ENCODE measurements around the gene POLD2.
A peak's percentile ranks its signal among the peaks of the same experiment; 100 is the strongest.

Gene POLD2

GRCh38 chr7:44104860-44105771, 18.2 kb downstream of the POLD2 start:
- peak in 5 of 10 donors; percentile 30 to 87 (median 81) for DNase-seq
- intact Hi-C loops (cut with DNase I), result no loop called here

- intact Hi-C loops (cut with DNase I), result no loop called here
- DNase-seq, result peak in 3 of 10 donors; percentile 57 to 84 (median 79)
Observed at GRCh38 chr7:44103923-44104859, 19.2 kb downstream of the POLD2 start, which contains the start of gene AEBP1. AEBP1 (plus strand) TSS chr7:44104345; CDS start chr7:44104666, 321 bp downstream.

- intact Hi-C loops (cut with DNase I), result no loop called here
- DNase-seq, result peak in 3 of 10 donors; percentile 52 to 71 (median 69)
Observed at GRCh38 chr7:44103566-44103922, 19.8 kb downstream of the POLD2 start.

GRCh38 chr7:44102846-44103565, 20.3 kb downstream of the POLD2 start:
- peak in 2 of 10 donors; percentile 32 to 55 for DNase-seq
- intact Hi-C loops (cut with DNase I), result no loop called here

GRCh38 chr7:44101966-44102845, 21.1 kb downstream of the POLD2 start:
- intact Hi-C loops (cut with DNase I), result no loop called here
- DNase-seq, result peak in 2 of 10 donors; percentile 76 to 83

GRCh38 chr7:44101303-44101965, 21.9 kb downstream of the POLD2 start:
- intact Hi-C loops (cut with DNase I), result no loop called here
- peak in 2 of 10 donors; percentile 17 to 55 for DNase-seq

- peak in 4 of 10 donors; percentile 38 to 86 (median 58) for DNase-seq
- intact Hi-C loops (cut with DNase I), result no loop called here
Observed at GRCh38 chr7:44100458-44101302, 22.7 kb downstream of the POLD2 start.

- no peak for DNase-seq
- intact Hi-C loops (cut with DNase I), result no loop called here
Observed at GRCh38 chr7:44099669-44100068, 23.7 kb downstream of the POLD2 start.

GRCh38 chr7:44098092-44099068, 25.0 kb downstream of the POLD2 start:
- intact Hi-C loops (cut with DNase I), result no loop called here
- DNase-seq, result no peak

- intact Hi-C loops (cut with DNase I), result no loop called here
- DNase-seq, result no peak
Observed at GRCh38 chr7:44097064-44097932, 26.1 kb downstream of the POLD2 start.

GRCh38 chr7:44096326-44096881, 26.9 kb downstream of the POLD2 start:
- no peak for DNase-seq
- intact Hi-C loops (cut with DNase I), result no loop called here

- intact Hi-C loops (cut with DNase I), result no loop called here
- DNase-seq, result peak in 1 of 10 donors; percentile 51
Observed at GRCh38 chr7:44095781-44096180, 27.6 kb downstream of the POLD2 start.

- intact Hi-C loops (cut with DNase I), result no loop called here
- peak in 1 of 10 donors; percentile 11 for DNase-seq
Observed at GRCh38 chr7:44094883-44095592, 28.3 kb downstream of the POLD2 start.

GRCh38 chr7:44094365-44094764, 29.0 kb downstream of the POLD2 start:
- DNase-seq, result peak in 1 of 10 donors; percentile 51
- intact Hi-C loops (cut with DNase I), result no loop called here
